GM06990 (cell line): ENCODE results near the gene PGPEP1.

Source experiments
- DNase-seq: peaks from one replicate; pipeline ENCODE4 v3.0.0-alpha.2; 2011; ENCODE audit not compliant: insufficient read length; ENCODE audit errors: extremely low read depth
- H3K27me3 ChIP-seq: replicated peaks from 2 replicates; pipeline ENCODE4 v1.6.0; 2011; ENCODE audit warnings: low read length; ENCODE audit not compliant: control insufficient read depth, insufficient read depth
- H3K36me3 ChIP-seq: 2 replicates; pipeline ENCODE4 v1.5.1; 2011; ENCODE audit warnings: low read length; ENCODE audit not compliant: control insufficient read depth, insufficient read depth
- H3K4me3 ChIP-seq: replicated peaks from 2 replicates; pipeline ENCODE4 v1.5.1; 2011; ENCODE audit warnings: low read depth, mild to moderate bottlenecking, control low read depth, low read length
- CTCF ChIP-seq: IDR thresholded peaks from 2 replicates; pipeline ENCODE4 v1.5.1; 2011; ENCODE audit warnings: low read length, control low read depth, mild to moderate bottlenecking, inconsistent platforms; ENCODE audit not compliant: insufficient read depth, poor library complexity, severe bottlenecking

PGPEP1 gene

GRCh38 chr19:18340190-18340989 lies at the start of gene PGPEP1:
Gene PGPEP1 (plus strand): TSS chr19:18340598. CDS start chr19:18340682, 84 bp downstream.
- Histone ChIP-seq H3K4me3 (peak within 1 kb of the TSS; percentile 80), H3K36me3 (peaks cover 6% of the 10 kb centered on the region), H3K27me3 (no peaks in the 10 kb centered on the region)
- no peak for TF ChIP-seq CTCF
- DNase-seq: peak; percentile 80

- DNase-seq: no peak
- Histone ChIP-seq H3K4me3 (peak overlapping the region; percentile 81), H3K27me3 (no peaks in the 10 kb centered on the region), H3K36me3 (no peaks in the 10 kb centered on the region)
- no peak for TF ChIP-seq CTCF
Measured at GRCh38 chr19:18291019-18291524, 49.3 kb upstream of the PGPEP1 start.

- Histone ChIP-seq H3K36me3 (no peaks in the 10 kb centered on the region), H3K27me3 (no peaks in the 10 kb centered on the region), H3K4me3 (peak overlapping the region; percentile 81)
- no peak for TF ChIP-seq CTCF
- peak; percentile 89 for DNase-seq
Measured at GRCh38 chr19:18291590-18292461, 48.6 kb upstream of the PGPEP1 start.

- no peak for TF ChIP-seq CTCF
- no peak for DNase-seq
- Histone ChIP-seq H3K36me3 (no peaks in the 10 kb centered on the region), H3K4me3 (peak overlapping the region; percentile 81), H3K27me3 (no peaks in the 10 kb centered on the region)
Measured at GRCh38 chr19:18292462-18292809, 48.0 kb upstream of the PGPEP1 start.

- peak; percentile 76 for DNase-seq
- no peak for TF ChIP-seq CTCF
Measured at GRCh38 chr19:18292810-18293641, 47.4 kb upstream of the PGPEP1 start.

More at GRCh38 chr19:18292810-18293641, 47.4 kb upstream of the PGPEP1 start:
- Histone ChIP-seq H3K4me3 (peak overlapping the region; percentile 81), H3K36me3 (no peaks in the 10 kb centered on the region), H3K27me3 (no peaks in the 10 kb centered on the region)
